Right atrium auricular region (tissue), 2 donors: ENCODE data around the gene GLT8D2. TPM values are rescaled to one million over a fixed set of nuclear protein-coding genes. Genes with fewer than 3 reads are reported as not detected.
A peak's percentile ranks its signal among the peaks of the same experiment; 100 is the strongest.

ENCODE experiments used
- DNase-seq: peaks from one replicate; pipeline ENCODE4 v3.0.0-alpha.2; 2019; ENCODE audit warnings: low spot score
- H3K27ac ChIP-seq, 2 donors: fragments of 200-600 bp; sonication (generic); 1 replicate in 1 of 2; 2 replicates in 1 of 2; pipeline ENCODE4 v1.5.1; 2016 to 2019
- H3K27me3 ChIP-seq, 2 donors: fragments of 200-600 bp; sonication (generic); one replicate each; pipeline versions ENCODE4 v1.5.1 to v1.6.0; 2017 to 2019
- H3K36me3 ChIP-seq: fragments of 200-600 bp; sonication (generic); one replicate; pipeline ENCODE4 v1.5.1; 2016
- H3K4me1 ChIP-seq, 2 donors: fragments of 200-600 bp; sonication (generic); one replicate each; pipeline versions ENCODE4 v1.5.1 to v1.6.0; 2017 to 2019
- H3K4me3 ChIP-seq, 2 donors: fragments of 200-600 bp; sonication (generic); 1 replicate in 1 of 2; 2 replicates in 1 of 2; pipeline ENCODE4 v1.5.1; 2017 to 2019; ENCODE audit warnings: mild to moderate bottlenecking in 1 of 2, moderate library complexity in 1 of 2
- H3K9me3 ChIP-seq, 2 donors: fragments of 200-600 bp; sonication (generic); one replicate each; pipeline ENCODE4 v1.5.1; 2019
- CTCF ChIP-seq, 2 donors: fragments of 200-600 bp; sonication (generic); IDR thresholded peaks; one replicate each; pipeline ENCODE4 v1.5.1; 2019; ENCODE audit warnings: antibody characterized with exemption in 2 of 2
- total RNA-seq, 2 donors: library from RNA; depleted of rRNA; stranded (reverse); fragments of >200 nt; gene quantifications; one replicate each; pipeline ENCODE4 v1.1.0, GENCODE V29; 2016

GLT8D2 gene
- total RNA-seq, 2 donors from 2014 or later: 5.6 to 9.9 TPM

GRCh38 chr12:104058802-104059201 is 8.8 kb upstream of the GLT8D2 start:
- Histone ChIP-seq H3K9me3 (no peaks in the 10 kb centered on the region), H3K4me1 (peaks cover 0 to 16% of the 10 kb centered on the region in 2 donors), H3K4me3 (no peak overlapping the region), H3K27me3 (no peaks in the 10 kb centered on the region), H3K27ac (no peak overlapping the region), H3K36me3 (no peaks in the 10 kb centered on the region)
- DNase-seq: no peak
- no peak for TF ChIP-seq CTCF (IDR thresholded peaks at IDR 0.05)

- Histone ChIP-seq H3K27me3 (no peaks in the 10 kb centered on the region), H3K4me1 (peaks cover 0 to 10% of the 10 kb centered on the region in 2 donors), H3K4me3 (no peak overlapping the region), H3K9me3 (no peaks in the 10 kb centered on the region), H3K27ac (no peak overlapping the region), H3K36me3 (no peaks in the 10 kb centered on the region)
- TF ChIP-seq CTCF (IDR thresholded peaks at IDR 0.05): peak; percentile 38 to 64
- no peak for DNase-seq
These were observed 7.8 kb upstream of the GLT8D2 start for GRCh38 chr12:104057771-104058197.

GRCh38 chr12:104056419-104056972 is 6.5 kb upstream of the GLT8D2 start:
- Histone ChIP-seq H3K4me3 (no peak overlapping the region), H3K27me3 (no peaks in the 10 kb centered on the region), H3K27ac (no peak overlapping the region), H3K9me3 (no peaks in the 10 kb centered on the region), H3K4me1 (peaks cover 0 to 10% of the 10 kb centered on the region in 2 donors), H3K36me3 (no peaks in the 10 kb centered on the region)
- no peak for DNase-seq
- no peak for TF ChIP-seq CTCF (IDR thresholded peaks at IDR 0.05)

- Histone ChIP-seq H3K36me3 (no peaks in the 10 kb centered on the region), H3K4me3 (no peak overlapping the region), H3K4me1 (peaks cover 0 to 10% of the 10 kb centered on the region in 2 donors), H3K27me3 (no peaks in the 10 kb centered on the region), H3K27ac (peak overlapping the region; percentile 10 to 29), H3K9me3 (no peaks in the 10 kb centered on the region)
- DNase-seq: peak; percentile 66
- TF ChIP-seq CTCF (IDR thresholded peaks at IDR 0.05): no peak
These were observed 5.8 kb upstream of the GLT8D2 start for GRCh38 chr12:104055686-104056388.

GRCh38 chr12:104054681-104055346 is 4.8 kb upstream of the GLT8D2 start:
- Histone ChIP-seq H3K9me3 (no peaks in the 10 kb centered on the region), H3K4me3 (no peak overlapping the region), H3K27ac (no peak overlapping the region), H3K36me3 (no peaks in the 10 kb centered on the region), H3K27me3 (no peaks in the 10 kb centered on the region), H3K4me1 (peaks cover 0 to 10% of the 10 kb centered on the region in 2 donors)
- no peak for DNase-seq
- no peak for TF ChIP-seq CTCF (IDR thresholded peaks at IDR 0.05)
